ENCODE data around the gene MEF2C. TPM values are rescaled to one million over a fixed set of nuclear protein-coding genes. Genes with fewer than 3 reads are reported as not detected.

Gene MEF2C
- total RNA-seq, 3 donors from 2014 or later (not counting 1 experiment from before 2014, with no cell fraction given) = 9.2 to 22.0 (median 18.3) TPM

DNA sequence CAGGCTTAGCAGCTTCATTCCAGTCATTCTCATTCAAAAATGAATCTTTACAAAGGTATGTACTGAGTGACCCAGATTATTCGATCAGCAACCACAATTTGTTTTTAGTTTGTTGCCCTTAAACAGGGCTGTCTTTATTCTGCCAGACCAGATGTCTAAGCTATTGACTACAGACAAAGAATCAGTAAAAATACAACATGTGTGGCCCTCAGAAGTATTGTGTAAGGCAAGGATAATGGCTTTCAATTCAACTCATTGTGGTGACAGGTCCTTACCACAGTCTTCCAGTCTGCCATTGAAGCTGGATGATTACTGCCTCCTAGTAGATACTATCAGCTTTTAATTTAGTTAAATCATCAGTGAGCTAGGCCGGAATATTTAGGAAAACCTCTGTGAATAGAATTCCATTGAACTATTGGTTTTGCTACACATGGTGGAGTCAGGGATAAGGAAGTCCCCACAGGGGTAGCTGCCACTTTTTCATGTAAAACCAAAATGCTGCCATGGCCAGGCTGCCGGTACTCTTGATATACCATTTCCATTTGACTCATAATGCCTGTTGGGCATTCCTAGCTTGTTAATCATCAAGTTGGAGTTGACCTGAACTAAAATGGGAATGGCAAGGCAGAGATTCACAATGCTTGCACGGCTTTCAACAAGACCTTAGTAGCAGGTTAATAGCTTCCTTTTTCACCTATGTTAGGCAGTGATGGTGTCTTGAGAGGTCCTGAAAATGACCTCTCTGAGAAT, 175.6 kb downstream of the MEF2C start:
- Mint-ChIP-seq H3K4me3 (no peak overlapping the region), H3K9me3 (no peaks in the 10 kb centered on the region), H3K27me3 (ENCODE audit: low read depth in 2 of 2) (peaks cover 0 to 18% of the 10 kb centered on the region in 2 donors), H3K4me1 (no peaks in the 10 kb centered on the region), H3K27ac (no peak overlapping the region), H3K36me3 (no peaks in the 10 kb centered on the region)
- DNase-seq (no peak), ATAC-seq (no peak)
- Histone ChIP-seq H3K9me3 (ENCODE audit: control insufficient read depth, insufficient read depth, low read length) (no peaks in the 10 kb centered on the region), H3K27me3 (ENCODE audit: control insufficient read depth, insufficient read depth, low read length) (no peaks in the 10 kb centered on the region), H3K36me3 (ENCODE audit: control insufficient read depth, insufficient read depth, low read length) (no peaks in the 10 kb centered on the region), H3K27ac (ENCODE audit: low read length) (no peak overlapping the region), H3K4me3 (ENCODE audit: low read length) (no peak overlapping the region), H3K4me1 (ENCODE audit: control insufficient read depth, insufficient read depth, low read length) (no peaks in the 10 kb centered on the region)
- intact Hi-C loops (cut with micrococcal nuclease) = no loop called here
- 70% methylated on average over 4 of the region's 4 CpGs for WGBS (ENCODE audit: insufficient coverage)
- TF ChIP-seq, protein P1, sequence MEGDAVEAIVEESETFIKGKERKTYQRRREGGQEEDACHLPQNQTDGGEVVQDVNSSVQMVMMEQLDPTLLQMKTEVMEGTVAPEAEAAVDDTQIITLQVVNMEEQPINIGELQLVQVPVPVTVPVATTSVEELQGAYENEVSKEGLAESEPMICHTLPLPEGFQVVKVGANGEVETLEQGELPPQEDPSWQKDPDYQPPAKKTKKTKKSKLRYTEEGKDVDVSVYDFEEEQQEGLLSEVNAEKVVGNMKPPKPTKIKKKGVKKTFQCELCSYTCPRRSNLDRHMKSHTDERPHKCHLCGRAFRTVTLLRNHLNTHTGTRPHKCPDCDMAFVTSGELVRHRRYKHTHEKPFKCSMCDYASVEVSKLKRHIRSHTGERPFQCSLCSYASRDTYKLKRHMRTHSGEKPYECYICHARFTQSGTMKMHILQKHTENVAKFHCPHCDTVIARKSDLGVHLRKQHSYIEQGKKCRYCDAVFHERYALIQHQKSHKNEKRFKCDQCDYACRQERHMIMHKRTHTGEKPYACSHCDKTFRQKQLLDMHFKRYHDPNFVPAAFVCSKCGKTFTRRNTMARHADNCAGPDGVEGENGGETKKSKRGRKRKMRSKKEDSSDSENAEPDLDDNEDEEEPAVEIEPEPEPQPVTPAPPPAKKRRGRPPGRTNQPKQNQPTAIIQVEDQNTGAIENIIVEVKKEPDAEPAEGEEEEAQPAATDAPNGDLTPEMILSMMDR (IDR thresholded peaks at IDR 0.05) = no peak

DNA sequence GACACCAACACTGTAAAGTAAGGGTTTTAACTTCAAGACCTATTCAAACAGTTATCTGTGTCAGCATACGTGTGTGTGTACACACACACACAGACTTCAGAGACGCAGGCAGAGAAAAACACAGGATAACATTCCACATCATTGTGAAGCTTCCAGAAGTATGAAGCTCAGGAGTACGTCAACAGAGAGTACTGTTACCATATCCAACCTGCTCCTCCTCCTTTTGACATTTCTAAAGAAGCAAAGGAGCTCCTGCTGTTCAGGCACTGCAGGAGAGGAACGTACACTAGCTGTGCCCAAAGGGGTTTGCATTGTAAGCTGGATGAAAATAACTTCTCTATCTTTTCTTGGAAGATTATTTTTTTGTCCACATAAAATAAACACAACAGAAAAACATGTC, 180.7 kb downstream of the MEF2C start:
- Mint-ChIP-seq H3K4me1 (no peaks in the 10 kb centered on the region), H3K27ac (no peak overlapping the region), H3K4me3 (no peak overlapping the region), H3K27me3 (ENCODE audit: low read depth in 2 of 2) (peaks cover 27 to 66% of the 10 kb centered on the region in 2 donors), H3K36me3 (no peaks in the 10 kb centered on the region), H3K9me3 (no peaks in the 10 kb centered on the region)
- no peaks in the 10 kb centered on the region for H3K36me3 ChIP-seq (ENCODE audit: control insufficient read depth, insufficient read depth, low read length)
- WGBS (ENCODE audit: insufficient coverage) = 88% methylated on average over 3 of the region's 4 CpGs
- no peak for DNase-seq
- no peak overlapping the region for H3K27ac ChIP-seq (ENCODE audit: low read length)
- intact Hi-C loops (cut with micrococcal nuclease) = no loop called here
- no peak overlapping the region for H3K4me3 ChIP-seq (ENCODE audit: low read length)
- no peak for ATAC-seq
- H3K9me3 ChIP-seq (ENCODE audit: control insufficient read depth, insufficient read depth, low read length) = no peaks in the 10 kb centered on the region
- no peaks in the 10 kb centered on the region for H3K4me1 ChIP-seq (ENCODE audit: control insufficient read depth, insufficient read depth, low read length)
- TF ChIP-seq, protein P1 (IDR thresholded peaks at IDR 0.05) = no peak
- peaks cover 18% of the 10 kb centered on the region for H3K27me3 ChIP-seq (ENCODE audit: control insufficient read depth, insufficient read depth, low read length)

DNA sequence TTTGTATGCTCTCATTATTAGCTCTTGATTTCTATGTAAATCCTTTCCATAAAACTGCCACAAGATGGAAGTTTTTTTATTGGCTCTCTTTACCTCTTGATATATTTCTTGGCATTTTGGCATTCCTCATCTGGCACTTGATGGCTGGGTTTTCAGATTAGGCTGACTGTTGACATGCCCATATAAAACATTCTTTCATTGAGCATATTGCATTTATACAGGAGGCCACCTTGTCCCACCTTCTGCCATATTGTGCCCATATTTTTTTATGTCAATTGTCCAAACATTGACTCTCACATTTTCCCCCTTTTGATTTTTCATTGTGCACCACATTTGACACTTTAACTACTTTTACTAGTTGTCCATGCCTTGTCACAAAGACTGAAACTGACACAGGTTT, 182.9 kb downstream of the MEF2C start:
- Mint-ChIP-seq H3K27ac (no peak overlapping the region), H3K27me3 (ENCODE audit: low read depth in 2 of 2) (peaks cover 40 to 85% of the 10 kb centered on the region in 2 donors), H3K4me1 (no peaks in the 10 kb centered on the region), H3K4me3 (no peak overlapping the region), H3K9me3 (no peaks in the 10 kb centered on the region), H3K36me3 (no peaks in the 10 kb centered on the region)
- H3K27me3 ChIP-seq (ENCODE audit: control insufficient read depth, insufficient read depth, low read length) = peaks cover 32% of the 10 kb centered on the region
- intact Hi-C loops (cut with micrococcal nuclease) = no loop called here
- no peak overlapping the region for H3K27ac ChIP-seq (ENCODE audit: low read length)
- no peaks in the 10 kb centered on the region for H3K9me3 ChIP-seq (ENCODE audit: control insufficient read depth, insufficient read depth, low read length)
- TF ChIP-seq, protein P1 (IDR thresholded peaks at IDR 0.05) = no peak
- ATAC-seq = no peak
- no peak overlapping the region for H3K4me3 ChIP-seq (ENCODE audit: low read length)
- H3K36me3 ChIP-seq (ENCODE audit: control insufficient read depth, insufficient read depth, low read length) = no peaks in the 10 kb centered on the region
- DNase-seq = no peak
- no peaks in the 10 kb centered on the region for H3K4me1 ChIP-seq (ENCODE audit: control insufficient read depth, insufficient read depth, low read length)

DNA sequence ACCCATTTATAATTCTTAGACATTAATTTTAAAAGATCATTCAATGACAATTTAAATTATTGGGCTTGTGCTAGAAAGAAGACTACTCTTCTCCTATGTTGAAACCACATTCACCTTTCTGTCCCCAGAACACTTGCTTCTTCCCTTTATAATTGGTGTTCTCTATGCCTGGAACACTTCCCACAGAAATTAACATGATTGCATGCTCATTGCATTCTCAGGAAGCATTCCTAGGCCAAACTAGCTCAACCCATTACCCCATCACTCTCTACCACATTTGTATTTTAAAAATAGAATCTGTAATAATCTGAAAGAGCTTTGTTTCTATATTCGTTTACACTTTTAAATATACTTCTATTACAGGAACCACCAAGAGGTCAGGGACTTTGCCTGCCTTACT, 184.7 kb downstream of the MEF2C start:
- H3K27me3 ChIP-seq (ENCODE audit: control insufficient read depth, insufficient read depth, low read length) = peaks cover 46% of the 10 kb centered on the region
- no peaks in the 10 kb centered on the region for H3K36me3 ChIP-seq (ENCODE audit: control insufficient read depth, insufficient read depth, low read length)
- Mint-ChIP-seq H3K4me3 (no peak overlapping the region), H3K36me3 (no peaks in the 10 kb centered on the region), H3K9me3 (no peaks in the 10 kb centered on the region), H3K27me3 (ENCODE audit: low read depth in 2 of 2) (peaks cover 55 to 80% of the 10 kb centered on the region in 2 donors), H3K4me1 (no peaks in the 10 kb centered on the region), H3K27ac (no peak overlapping the region)
- TF ChIP-seq, protein P1 (IDR thresholded peaks at IDR 0.05) = no peak
- no peak overlapping the region for H3K4me3 ChIP-seq (ENCODE audit: low read length)
- ATAC-seq = no peak
- WGBS (ENCODE audit: insufficient coverage) = no CpG with 5 or more reads among the region's 1 CpG
- no peak for DNase-seq
- H3K4me1 ChIP-seq (ENCODE audit: control insufficient read depth, insufficient read depth, low read length) = no peaks in the 10 kb centered on the region
- intact Hi-C loops (cut with micrococcal nuclease) = loop anchor here (10.0 kb wide), 1 partner anchor 1263 kb away; no protein-coding TSS in a partner anchor
- H3K27ac ChIP-seq (ENCODE audit: low read length) = no peak overlapping the region
- no peaks in the 10 kb centered on the region for H3K9me3 ChIP-seq (ENCODE audit: control insufficient read depth, insufficient read depth, low read length)

All from natural killer cell (primary cell).